ENCODE measurements around the gene ADIPOR2. TPM values are rescaled to one million over a fixed set of nuclear protein-coding genes. Genes with fewer than 3 reads are reported as not detected.

Gene ADIPOR2
- total RNA-seq, 1 donor from 2014 or later: 43.0 TPM

DNA sequence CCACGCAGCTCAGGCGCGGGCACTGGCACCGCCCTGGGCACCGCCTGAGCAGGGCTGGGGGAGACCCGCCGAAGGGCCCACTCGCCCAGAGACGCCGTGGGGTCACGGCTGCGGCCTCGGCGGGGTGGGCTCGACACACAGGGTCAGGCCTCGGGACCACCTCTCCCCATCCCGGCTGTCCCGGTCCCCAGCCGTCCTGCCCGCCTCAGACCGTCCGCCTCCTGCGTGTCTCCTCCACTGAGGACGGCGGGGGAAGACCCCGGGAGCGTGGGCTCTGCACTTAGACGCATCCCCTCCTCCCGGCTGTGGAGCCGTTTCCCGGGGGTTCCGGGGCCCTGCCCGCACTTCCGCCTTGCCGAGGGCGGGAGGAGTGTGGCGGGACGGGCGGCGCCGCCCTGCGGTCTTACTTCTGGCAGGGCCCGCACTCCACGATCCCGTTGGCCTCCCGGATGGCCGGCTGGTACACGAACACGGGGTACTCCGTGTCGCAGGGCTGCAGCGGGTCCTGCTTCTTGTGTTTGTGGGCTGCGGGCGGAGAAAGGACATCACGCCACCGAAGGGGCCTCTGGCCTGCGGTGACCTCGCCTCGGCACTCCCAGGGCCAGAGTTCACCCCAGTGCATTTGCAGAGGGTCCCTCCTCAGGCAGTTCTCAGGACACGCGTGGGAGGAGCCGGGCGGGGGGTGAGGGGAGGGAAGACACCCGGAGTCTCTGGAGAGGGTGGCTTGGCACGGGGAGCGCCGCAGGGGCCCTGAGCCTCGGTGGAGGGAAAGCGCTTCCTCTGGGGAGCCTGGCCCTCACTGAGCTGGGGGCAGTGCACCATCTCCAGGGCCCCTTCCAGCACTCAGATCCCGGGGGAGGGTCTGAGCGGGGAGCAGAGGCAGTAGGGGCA, 106.4 kb downstream of the ADIPOR2 start:
- peak overlapping the region; percentile 80 for H3K27ac Mint-ChIP-seq
- DNase-seq (no peak), ATAC-seq (ENCODE audit: low read depth) (peak; percentile 11)
- intact Hi-C loops (cut with micrococcal nuclease): loop anchor here (5.0 kb wide), 1 partner anchor 985 kb away; no protein-coding TSS in a partner anchor
- H3K36me3 Mint-ChIP-seq (ENCODE audit: low read depth): no peaks in the 10 kb centered on the region
- TF ChIP-seq, protein P1, sequence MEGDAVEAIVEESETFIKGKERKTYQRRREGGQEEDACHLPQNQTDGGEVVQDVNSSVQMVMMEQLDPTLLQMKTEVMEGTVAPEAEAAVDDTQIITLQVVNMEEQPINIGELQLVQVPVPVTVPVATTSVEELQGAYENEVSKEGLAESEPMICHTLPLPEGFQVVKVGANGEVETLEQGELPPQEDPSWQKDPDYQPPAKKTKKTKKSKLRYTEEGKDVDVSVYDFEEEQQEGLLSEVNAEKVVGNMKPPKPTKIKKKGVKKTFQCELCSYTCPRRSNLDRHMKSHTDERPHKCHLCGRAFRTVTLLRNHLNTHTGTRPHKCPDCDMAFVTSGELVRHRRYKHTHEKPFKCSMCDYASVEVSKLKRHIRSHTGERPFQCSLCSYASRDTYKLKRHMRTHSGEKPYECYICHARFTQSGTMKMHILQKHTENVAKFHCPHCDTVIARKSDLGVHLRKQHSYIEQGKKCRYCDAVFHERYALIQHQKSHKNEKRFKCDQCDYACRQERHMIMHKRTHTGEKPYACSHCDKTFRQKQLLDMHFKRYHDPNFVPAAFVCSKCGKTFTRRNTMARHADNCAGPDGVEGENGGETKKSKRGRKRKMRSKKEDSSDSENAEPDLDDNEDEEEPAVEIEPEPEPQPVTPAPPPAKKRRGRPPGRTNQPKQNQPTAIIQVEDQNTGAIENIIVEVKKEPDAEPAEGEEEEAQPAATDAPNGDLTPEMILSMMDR (IDR thresholded peaks at IDR 0.05): no peak
- peak overlapping the region; percentile 83 for H3K4me3 Mint-ChIP-seq
- CTCF ChIA-PET: interaction anchor here (1.3 to 10.4 kb wide), 2 partner anchors 143 to 679 kb away, joined by 4 to 205 read pairs; no protein-coding TSS in a partner anchor
- peaks cover 25% of the 10 kb centered on the region for H3K4me1 Mint-ChIP-seq
- H3K9me3 Mint-ChIP-seq: no peaks in the 10 kb centered on the region
- POLR2A ChIA-PET: interaction anchor here (0.8 to 3.2 kb wide), 4 partner anchors 136 to 143 kb away, joined by 5 to 48 read pairs (median 6); no protein-coding TSS in a partner anchor
- H3K27me3 Mint-ChIP-seq: no peaks in the 10 kb centered on the region

DNA sequence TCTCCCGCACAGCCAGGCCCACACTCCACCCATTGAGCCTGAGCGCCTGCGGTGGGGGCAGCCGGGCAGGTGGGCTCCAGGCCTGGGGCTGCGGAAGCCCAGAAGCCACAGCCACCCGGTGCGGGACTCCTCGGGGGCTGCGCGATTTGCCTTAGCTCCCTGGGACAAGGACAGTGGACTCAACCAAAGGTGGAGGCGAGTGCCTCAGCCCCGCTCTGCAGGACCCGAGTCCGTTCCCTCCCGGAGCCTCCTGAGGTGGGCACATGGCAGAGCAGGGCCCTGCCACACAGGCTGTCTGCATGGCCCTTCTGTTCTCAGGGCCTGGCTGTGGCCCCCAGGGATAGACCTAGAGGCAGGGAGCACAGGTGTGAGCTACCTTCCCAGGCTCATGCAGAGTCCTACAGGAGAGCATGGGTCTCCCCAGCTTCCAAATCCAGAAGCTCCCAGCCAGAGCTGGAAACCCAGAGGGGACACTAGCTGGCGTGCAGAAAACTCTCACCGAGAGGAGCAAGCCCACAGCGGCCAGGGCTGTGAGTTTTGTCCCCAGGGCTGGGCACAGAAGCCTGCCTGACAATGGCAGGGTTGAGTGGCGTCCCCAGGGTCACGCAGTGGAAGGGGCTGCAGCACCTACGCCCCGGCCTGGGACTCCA, 107.2 kb downstream of the ADIPOR2 start:
- intact Hi-C loops (cut with micrococcal nuclease): loop anchor here (5.0 kb wide), 1 partner anchor 984 kb away; no protein-coding TSS in a partner anchor
- ATAC-seq (ENCODE audit: low read depth) (no peak), DNase-seq (no peak)
- Mint-ChIP-seq H3K4me3 (no peak overlapping the region), H3K36me3 (ENCODE audit: low read depth) (no peaks in the 10 kb centered on the region), H3K27ac (peak overlapping the region; percentile 54), H3K27me3 (no peaks in the 10 kb centered on the region), H3K4me1 (peaks cover 25% of the 10 kb centered on the region), H3K9me3 (no peaks in the 10 kb centered on the region)
- ChIA-PET CTCF (interaction anchor here (0.8 to 10.4 kb wide), 2 partner anchors 142 to 145 kb away, joined by 3 to 205 read pairs; no protein-coding TSS in a partner anchor), POLR2A (interaction anchor here (0.6 to 1.3 kb wide), 3 partner anchors 120 to 142 kb away, joined by 3 to 6 read pairs (median 6); partner anchors contain the start of gene CACNA2D4)
- TF ChIP-seq, protein P1 (IDR thresholded peaks at IDR 0.05): no peak

DNA sequence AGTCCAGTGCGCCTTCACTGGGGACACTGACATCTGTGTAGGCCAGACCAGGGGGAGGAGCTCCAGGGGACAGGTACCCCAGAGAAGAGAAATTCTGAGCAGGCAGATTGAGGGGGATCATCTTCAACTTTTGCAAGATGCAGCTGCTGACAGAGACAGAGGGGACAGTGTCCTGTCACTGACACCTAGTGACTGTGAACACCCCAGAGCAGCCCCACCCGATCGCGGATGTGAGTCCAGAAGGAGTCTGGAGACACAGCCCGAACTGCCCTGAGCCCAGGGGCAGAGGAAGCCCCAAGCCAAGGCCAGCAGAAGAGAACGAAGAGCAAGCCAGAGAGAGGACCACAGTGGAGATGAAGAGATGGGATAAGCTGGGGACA, 107.8 kb downstream of the ADIPOR2 start:
- TF ChIP-seq, protein P1 (IDR thresholded peaks at IDR 0.05): no peak
- Mint-ChIP-seq H3K27me3 (no peaks in the 10 kb centered on the region), H3K4me1 (peaks cover 25% of the 10 kb centered on the region), H3K4me3 (no peak overlapping the region), H3K9me3 (no peaks in the 10 kb centered on the region), H3K36me3 (ENCODE audit: low read depth) (no peaks in the 10 kb centered on the region), H3K27ac (peak overlapping the region; percentile 54)
- intact Hi-C loops (cut with micrococcal nuclease): loop anchor here (5.0 kb wide), 1 partner anchor 984 kb away; no protein-coding TSS in a partner anchor
- POLR2A ChIA-PET: interaction anchor here (0.6 to 1.3 kb wide), 3 partner anchors 120 to 141 kb away, joined by 3 to 6 read pairs (median 6); partner anchors contain the start of gene CACNA2D4
- ATAC-seq (ENCODE audit: low read depth) (no peak), DNase-seq (no peak)
- CTCF ChIA-PET: interaction anchor here (0.8 to 10.4 kb wide), 2 partner anchors 142 to 146 kb away, joined by 3 to 205 read pairs; no protein-coding TSS in a partner anchor

DNA sequence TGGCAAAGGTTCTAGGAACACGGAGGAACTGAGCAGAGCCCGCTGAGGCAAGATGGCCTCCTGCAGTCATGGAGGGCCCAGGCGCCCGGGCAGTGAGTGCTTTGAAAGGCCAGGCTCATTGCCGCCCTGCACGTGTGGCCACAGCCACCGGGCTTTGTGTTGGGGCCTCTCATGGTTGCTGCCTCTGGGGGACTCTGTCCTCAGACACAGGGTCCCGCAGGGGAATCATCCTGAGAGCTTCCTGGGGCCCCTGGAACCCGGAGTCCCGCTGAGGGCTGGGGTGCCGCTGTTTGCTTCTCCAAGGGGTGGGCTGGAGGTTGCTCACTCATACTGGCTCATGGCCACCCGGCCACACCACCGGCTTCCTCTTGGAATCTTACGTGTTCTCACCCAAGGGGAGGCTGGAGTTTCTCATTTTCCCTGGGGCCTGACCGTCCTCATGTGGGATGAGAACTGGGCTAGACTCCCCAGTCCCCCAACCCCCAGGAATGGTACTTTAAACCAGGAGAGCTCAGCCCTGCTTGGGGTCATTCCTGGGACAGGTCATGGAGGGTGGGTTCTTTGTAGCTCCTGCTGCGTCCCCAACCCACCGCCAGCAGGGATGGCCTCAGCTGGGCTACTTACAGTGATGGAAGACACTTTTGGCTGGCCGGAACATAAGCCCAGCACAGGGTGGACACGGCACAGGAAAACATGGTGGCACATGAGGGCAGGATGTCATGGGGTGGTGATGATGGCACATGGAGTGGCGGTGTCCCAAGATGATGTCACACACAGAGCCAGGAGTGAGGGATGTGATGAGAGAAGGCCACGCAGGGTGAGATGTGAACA, 108.4 kb downstream of the ADIPOR2 start:
- no peak overlapping the region for H3K4me3 Mint-ChIP-seq
- peaks cover 25% of the 10 kb centered on the region for H3K4me1 Mint-ChIP-seq
- intact Hi-C loops (cut with micrococcal nuclease): loop anchor here (5.0 kb wide), 1 partner anchor 983 kb away; no protein-coding TSS in a partner anchor
- no peaks in the 10 kb centered on the region for H3K27me3 Mint-ChIP-seq
- H3K9me3 Mint-ChIP-seq: no peaks in the 10 kb centered on the region
- POLR2A ChIA-PET: interaction anchor here (0.6 to 1.0 kb wide), 4 partner anchors 119 to 210 kb away, joined by 3 to 6 read pairs (median 5); partner anchors contain the start of gene CACNA2D4
- TF ChIP-seq, protein P1 (IDR thresholded peaks at IDR 0.05): no peak
- ATAC-seq (ENCODE audit: low read depth): no peak
- DNase-seq: no peak
- H3K36me3 Mint-ChIP-seq (ENCODE audit: low read depth): no peaks in the 10 kb centered on the region
- CTCF ChIA-PET: interaction anchor here (0.8 to 10.4 kb wide), 4 partner anchors 8 to 146 kb away, joined by 3 to 205 read pairs (median 4); no protein-coding TSS in a partner anchor
- H3K27ac Mint-ChIP-seq: peak overlapping the region; percentile 54

Measured in activated B cell treated with CpG ODN at 0.5 μM for 24 hours (primary cell).